ENCODE results near the gene PGAP1. TPM values are rescaled to one million over a fixed set of nuclear protein-coding genes. Genes with fewer than 3 reads are reported as not detected.

Gene PGAP1
- polyA plus RNA-seq, 1 experiment = 6.4 TPM

Small RNAs within 50 kb of the gene (small RNA-seq; reads per million reads assigned to genes)
- gene AC012486.1 (ENCODE audit: insufficient read length, low read depth) = not detected

Other genes starting within 250 kb of the PGAP1 start
- gene GTF3C3, start 127.0 kb downstream of the PGAP1 start, polyA plus RNA-seq (2011; rRNA removed) = 31.4 and 31.6 TPM in 2 replicates
- 0.05 TPM in 1 of 2 replicates, not detected in the other for gene C2orf66, start 117.4 kb downstream of the PGAP1 start, polyA plus RNA-seq (2011; rRNA removed)